ENCODE data around the gene CDK14.

CDK14 gene

DNA sequence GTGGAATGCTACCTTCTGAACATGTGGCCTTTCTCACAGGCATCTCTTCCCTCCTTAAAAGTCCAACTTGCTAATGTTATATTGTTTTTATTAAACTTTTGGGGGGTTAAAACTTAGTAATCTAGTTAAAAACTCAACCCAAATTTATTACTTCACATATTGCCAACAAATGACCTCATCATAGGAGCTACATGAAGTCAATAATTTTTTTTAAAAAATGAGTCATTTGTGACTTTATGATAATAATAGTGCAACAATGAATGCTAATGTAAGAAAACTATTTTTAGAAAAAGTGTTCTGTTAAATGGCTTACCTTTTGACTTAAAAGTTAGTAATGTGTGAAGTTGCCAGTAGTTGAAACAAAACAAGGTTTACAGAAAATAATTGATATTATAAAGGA lies 342.2 kb downstream of the CDK14 start:
- in situ Hi-C loops (cut with HindIII; ENCODE audit: low pct_ligation_motif_present, low pct_unique_long_range_greater_than_20kb, low sequenced_read_pairs) = no loop called here
- no peak for DNase-seq

DNA sequence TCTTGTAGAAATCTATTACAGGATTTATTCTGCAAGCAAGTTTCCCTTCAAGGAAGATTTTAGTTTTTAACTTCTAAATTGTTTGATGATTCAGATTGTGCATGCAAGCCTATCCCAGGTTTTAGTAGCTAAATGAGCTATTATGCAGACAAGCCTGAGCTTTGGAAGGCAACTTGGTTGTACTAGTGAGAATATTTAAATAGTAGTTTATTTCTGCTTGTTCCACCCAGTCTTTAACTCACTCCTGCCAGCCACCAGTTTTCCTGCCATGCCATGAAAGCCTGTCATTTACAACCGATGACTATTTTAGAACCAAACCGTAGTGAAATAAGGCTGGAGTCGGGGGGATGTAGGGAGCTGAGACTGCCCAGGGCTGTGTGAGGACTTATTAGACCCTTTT lies 343.5 kb downstream of the CDK14 start:
- in situ Hi-C loops (cut with HindIII; ENCODE audit: low pct_ligation_motif_present, low pct_unique_long_range_greater_than_20kb, low sequenced_read_pairs) = no loop called here
- no peak for DNase-seq

DNA sequence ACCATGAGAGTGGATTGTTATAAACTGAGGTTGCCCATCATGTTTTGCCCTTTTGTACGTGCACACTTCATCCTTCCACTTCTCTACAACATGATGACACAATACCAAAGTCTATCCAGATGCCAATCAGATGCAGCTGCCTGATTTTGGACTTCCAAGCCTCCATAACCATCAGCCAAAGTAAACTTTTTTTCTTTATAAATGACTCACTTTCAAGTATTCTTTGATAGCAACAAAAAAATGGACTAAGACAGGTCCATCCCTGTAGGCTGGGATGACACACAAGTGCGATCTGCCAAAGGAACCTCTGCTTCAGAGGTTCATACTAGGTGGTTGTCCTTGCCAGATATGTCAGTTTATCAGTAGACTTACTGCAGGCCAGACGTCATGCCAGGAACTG lies 347.9 kb downstream of the CDK14 start:
- in situ Hi-C loops (cut with HindIII; ENCODE audit: low pct_ligation_motif_present, low pct_unique_long_range_greater_than_20kb, low sequenced_read_pairs) = no loop called here
- no peak for DNase-seq

DNA sequence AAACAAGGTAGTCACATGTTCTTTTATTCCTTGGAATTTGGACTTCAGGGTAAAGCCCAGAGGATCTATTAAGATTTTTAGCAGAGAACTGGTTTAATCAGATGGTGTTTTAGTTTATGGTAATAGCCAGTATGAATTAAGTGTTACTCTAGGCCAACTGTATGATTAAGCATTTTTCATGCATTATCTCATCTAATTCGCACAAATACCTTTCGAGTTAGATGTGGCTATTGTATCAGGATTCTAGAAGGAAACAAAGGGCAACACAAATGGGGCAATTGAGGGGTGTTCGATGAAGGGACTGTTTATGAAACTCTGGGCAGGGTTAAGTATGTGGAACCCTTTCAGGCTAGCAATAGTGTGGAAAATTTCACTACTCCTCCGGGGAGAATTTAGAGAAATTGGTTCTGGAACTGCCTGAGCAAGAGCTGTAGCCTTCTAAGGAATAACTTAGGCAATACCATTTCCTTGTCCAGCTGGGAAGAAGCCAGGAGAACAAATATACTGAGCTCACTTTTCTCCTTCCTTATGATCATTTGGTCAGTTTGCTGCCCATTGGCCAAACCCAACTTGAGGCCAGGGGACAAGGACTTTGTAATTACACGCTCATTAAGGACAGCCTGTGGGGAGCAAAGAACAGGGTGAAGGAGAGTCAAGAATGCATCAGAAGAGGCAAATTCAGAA lies 349.1 kb downstream of the CDK14 start:
- DNase-seq = no peak
- in situ Hi-C loops (cut with HindIII; ENCODE audit: low pct_ligation_motif_present, low pct_unique_long_range_greater_than_20kb, low sequenced_read_pairs) = no loop called here

DNA sequence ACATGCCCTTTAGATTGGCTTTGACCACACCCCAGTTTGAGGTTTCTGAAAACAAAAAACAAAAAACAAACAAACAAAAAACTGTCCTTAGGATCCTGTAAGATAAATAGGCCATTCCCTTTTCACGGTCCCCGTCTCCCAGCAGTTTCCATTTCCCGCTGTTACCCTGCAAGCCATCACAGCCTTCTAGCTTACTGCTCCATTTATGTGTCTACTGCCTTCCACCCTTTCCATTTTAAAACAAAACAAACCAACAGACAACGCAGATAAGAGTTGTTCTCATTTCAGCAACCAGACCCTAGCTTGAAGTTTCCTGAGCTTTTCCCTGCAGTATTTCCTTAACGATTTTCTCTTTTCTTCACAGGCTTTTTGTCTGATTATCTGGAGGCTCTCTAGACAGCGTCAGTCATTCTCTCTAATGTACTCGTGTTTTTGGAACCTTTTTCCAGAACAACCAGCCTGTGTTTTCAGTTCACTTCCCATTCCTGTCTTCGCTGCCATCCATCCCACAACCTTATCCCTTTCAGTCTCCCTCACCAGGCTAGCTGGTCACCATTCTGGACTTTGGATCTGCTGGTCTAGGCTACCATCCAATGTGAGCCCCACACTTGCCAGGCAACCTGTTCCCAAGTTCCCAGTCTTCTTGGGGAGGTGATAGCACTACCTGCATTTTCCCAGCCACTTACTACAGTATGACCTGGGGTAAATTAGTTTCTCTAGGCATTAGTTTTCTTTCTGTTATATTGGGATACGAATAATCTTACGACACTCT lies 350.8 kb downstream of the CDK14 start:
- no peak for DNase-seq
- in situ Hi-C loops (cut with HindIII; ENCODE audit: low pct_ligation_motif_present, low pct_unique_long_range_greater_than_20kb, low sequenced_read_pairs) = no loop called here

DNA sequence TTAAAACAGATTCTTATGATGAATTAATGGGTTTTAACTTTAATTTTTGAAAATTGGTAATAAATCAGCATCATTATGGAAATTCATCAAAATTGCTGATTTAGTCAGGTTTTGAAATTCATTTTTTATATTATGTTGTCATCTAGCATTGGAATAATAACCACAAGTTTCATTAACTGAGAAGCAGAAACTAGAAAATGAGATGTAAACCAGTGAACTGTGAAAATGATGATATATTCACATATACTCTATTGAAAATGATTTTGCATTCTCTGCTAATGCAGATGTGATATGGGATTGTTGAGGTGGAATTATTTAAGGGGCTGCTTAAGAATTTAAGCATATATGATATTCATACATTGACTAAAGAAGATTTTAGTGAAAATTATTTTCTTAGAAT lies 352.0 kb downstream of the CDK14 start:
- DNase-seq = no peak
- in situ Hi-C loops (cut with HindIII; ENCODE audit: low pct_ligation_motif_present, low pct_unique_long_range_greater_than_20kb, low sequenced_read_pairs) = no loop called here

DNA sequence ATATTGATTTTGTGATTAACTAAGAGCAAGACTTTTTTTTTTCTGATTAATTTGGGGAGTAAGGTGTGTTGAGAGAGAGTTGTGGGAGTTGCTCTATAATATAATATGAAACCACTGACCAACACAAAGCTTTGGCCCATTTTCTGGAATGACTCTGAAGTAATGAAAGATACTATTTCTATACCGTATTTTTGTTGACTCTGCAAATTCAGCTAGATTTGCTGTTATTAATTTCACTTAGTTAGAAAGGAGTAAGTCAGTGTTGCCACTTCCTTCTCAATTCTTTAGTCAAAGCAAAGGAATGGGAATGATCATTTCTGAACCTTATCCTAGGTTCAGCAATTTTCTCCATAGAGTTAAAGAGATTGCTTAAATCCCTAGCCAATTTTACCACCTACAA lies 355.1 kb downstream of the CDK14 start:
- in situ Hi-C loops (cut with HindIII; ENCODE audit: low pct_ligation_motif_present, low pct_unique_long_range_greater_than_20kb, low sequenced_read_pairs) = no loop called here
- DNase-seq = no peak

DNA sequence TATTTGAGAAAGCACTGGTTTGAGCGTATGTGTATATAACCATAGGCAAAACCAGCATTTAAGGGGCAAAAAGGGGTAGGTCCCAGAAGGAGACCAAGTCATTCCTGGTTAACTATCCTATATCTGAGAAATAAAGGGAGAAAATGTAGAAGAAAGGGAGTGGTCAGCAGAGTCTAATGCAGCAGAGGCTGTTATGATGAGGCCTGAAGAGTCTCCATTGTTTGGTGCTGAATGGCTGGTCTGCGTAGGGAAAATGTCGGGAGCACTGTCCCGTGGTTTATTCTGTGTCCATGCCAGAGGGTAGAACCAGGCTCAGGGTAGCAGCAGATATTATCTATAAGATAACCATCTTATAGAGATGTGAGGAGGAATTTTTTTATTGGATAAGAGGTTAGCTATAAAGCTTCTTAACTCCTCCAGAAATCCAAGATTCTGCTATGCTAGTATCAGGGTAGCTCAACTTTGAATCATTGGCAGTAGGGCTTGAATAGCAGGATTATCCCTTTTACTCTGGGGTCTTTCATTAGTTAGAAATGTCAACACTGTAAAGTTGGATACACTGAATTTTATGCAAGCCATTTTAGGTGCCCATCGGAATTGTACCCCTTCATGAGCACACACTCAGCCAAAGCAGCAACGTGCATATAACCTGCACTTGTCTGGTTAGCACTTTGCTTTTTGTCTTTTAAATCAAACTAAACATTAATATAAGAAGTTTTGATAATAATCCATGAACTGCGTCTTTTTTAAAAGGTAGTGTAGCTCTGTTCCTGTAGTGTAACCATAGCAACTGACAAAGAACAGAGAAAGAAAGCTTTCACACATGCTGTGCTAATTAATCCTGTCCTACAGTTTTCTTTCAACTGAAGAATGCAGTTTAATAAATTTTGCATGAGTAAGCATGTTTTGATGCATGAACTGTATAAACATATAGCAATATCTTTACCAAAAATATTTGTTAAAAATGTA lies 356.1 kb downstream of the CDK14 start:
- no peak for DNase-seq
- in situ Hi-C loops (cut with HindIII; ENCODE audit: low pct_ligation_motif_present, low pct_unique_long_range_greater_than_20kb, low sequenced_read_pairs) = no loop called here

DNA sequence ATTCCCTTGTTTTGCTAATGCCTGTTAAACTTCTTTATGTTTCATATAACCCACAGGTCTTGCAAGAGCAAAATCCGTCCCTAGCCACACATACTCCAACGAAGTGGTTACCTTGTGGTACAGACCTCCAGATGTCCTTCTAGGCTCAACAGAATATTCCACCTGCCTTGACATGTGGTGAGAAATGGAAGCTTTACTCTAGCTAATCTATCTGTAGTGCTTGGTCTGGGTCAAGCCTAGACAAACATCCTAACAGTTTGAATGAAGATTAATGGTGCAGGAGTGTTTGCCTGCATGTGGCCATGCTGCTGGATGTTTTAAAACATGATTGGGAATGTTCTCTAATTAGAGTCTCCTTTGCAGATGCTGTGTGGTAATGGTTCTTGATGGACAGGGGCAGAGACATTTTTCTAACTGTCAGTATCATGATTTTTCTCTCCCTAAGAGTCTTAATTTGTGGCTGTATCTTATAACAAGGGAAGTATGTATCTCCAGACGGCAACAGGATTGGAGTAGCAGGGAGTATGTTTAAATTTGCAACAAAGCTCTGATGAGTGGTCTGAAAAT lies 359.6 kb downstream of the CDK14 start:
- in situ Hi-C loops (cut with HindIII; ENCODE audit: low pct_ligation_motif_present, low pct_unique_long_range_greater_than_20kb, low sequenced_read_pairs) = no loop called here

DNA sequence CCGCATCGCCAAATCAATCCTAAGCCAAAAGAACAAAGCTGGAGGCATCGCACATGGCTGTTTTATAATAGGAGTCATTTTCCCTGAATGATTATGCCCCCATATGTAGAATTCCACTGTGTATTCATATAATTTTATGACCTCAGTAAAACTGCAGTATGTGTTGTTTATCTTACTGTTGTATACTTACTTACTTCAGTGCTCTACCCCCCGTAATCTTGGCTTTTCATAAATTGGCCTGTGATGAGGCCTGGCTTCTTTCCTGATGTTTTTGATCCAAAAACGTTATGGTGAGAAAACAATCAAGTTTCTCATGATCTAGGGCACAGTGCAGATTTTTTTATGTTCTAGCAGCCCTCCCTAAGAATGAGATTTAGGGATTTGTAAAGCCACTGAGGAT lies 361.8 kb downstream of the CDK14 start:
- DNase-seq = no peak
- in situ Hi-C loops (cut with HindIII; ENCODE audit: low pct_ligation_motif_present, low pct_unique_long_range_greater_than_20kb, low sequenced_read_pairs) = no loop called here

More for the DNA sequence above, 359.6 kb downstream of the CDK14 start:
- no peak for DNase-seq

DNA sequence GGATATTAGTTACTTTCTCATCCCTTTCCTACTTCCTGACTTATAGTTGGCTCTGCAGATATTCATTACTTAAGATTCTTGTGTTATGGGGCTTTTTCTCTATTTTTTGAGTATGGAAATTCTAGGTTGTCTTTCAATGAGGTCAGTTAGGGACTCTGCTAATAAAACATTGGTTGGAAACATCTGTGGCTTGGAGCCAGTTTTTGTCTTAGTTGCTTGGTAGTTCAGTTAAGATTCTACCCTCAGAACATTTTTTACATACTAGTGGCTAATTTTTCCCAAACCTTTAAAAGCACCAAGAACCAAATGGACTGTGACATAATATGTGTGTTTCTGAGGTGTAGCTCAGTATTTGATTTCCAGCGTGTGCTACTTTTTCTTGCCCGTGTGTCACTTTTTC lies 362.5 kb downstream of the CDK14 start:
- DNase-seq = no peak
- in situ Hi-C loops (cut with HindIII; ENCODE audit: low pct_ligation_motif_present, low pct_unique_long_range_greater_than_20kb, low sequenced_read_pairs) = no loop called here

DNA sequence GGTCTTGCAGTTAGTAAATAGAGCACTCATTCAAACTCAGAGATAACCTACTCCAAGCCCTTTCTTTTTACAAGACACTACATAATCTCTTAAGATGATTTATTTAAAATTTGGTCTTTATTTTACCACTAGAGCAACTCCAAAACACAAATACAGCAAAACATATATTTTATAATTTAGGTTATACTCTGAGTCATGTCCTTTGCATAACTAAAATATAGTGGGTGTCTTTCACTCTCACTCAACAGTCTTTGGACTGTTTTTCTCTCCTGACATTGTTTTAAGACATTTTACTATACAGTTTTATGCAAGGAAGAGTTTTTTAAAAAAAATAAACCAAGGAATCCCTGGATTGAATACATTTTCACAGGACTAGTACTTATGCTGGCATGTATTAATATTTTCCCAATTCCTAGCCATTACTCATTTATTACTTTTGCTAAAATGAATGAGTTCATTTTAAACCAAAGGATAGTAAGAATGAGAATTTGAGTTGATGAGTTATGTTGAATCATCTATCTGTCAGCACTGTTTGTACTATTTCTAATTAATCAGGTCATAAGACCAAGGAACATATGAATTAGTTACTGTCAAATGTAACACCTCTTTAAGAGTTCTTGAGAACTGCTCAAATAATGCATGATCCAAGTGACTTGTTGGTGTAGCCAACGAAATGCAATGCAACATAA lies 365.1 kb downstream of the CDK14 start:
- in situ Hi-C loops (cut with HindIII; ENCODE audit: low pct_ligation_motif_present, low pct_unique_long_range_greater_than_20kb, low sequenced_read_pairs) = no loop called here
- DNase-seq = no peak

DNA sequence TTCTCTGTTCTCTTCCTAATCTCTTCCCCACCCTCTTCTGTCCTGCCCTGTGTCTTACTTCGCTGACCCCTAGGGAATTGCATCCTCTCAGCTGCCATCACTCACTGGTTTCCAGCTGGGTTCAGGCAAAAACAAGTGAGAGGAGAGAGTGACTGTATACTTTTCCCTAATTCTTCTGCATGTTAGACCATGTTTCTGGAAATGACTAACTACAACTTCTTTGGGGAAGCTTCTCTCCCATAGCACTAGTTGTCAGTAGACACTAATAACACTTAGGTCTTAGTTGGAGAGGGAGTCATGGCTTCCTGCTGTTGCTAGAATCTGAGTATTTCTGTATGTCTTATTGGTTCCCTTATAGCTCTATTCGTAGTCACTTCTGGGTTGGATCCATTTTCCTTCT lies 369.1 kb downstream of the CDK14 start:
- in situ Hi-C loops (cut with HindIII; ENCODE audit: low pct_ligation_motif_present, low pct_unique_long_range_greater_than_20kb, low sequenced_read_pairs) = no loop called here
- no peak for DNase-seq

DNA sequence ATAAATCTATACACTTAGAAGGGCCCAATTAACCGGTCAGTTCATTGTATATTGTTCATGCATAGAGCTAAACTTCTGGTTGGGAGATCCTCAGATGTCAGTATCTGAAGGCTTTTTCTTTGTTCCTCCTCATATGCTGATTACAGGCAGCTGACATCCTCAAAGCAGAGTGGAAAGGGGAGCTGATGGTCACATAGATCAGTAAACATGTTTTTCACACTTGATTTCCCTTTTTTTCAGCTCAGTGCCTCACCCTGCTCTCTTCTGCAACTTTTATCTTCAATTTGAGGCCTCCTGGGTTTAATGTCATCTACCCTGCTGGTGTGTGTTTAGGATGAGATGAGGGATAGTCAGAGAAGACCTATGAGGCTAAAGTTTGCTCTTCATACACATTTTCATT lies 370.2 kb downstream of the CDK14 start:
- in situ Hi-C loops (cut with HindIII; ENCODE audit: low pct_ligation_motif_present, low pct_unique_long_range_greater_than_20kb, low sequenced_read_pairs) = no loop called here

DNA sequence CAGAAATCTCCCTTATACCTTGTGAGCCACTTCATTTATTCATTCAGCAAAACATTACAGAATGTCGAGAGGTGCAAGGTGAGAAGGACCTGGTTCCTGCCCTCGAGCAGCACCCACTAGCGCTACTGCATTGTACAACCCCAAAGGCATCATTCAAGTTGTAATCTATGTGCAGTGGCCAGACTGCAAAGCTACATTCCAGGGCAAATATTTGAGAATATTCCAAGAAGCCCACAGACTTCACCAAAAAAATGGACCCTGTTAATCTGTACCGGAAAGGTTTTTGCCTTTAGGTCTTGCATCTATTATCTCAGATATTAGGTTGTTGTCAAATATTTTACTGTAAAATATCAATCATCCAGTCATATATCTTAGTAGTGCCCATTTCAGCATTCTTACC lies 372.8 kb downstream of the CDK14 start:
- in situ Hi-C loops (cut with HindIII; ENCODE audit: low pct_ligation_motif_present, low pct_unique_long_range_greater_than_20kb, low sequenced_read_pairs) = no loop called here
- DNase-seq = no peak

More for the DNA sequence above, 370.2 kb downstream of the CDK14 start:
- DNase-seq = no peak

DNA sequence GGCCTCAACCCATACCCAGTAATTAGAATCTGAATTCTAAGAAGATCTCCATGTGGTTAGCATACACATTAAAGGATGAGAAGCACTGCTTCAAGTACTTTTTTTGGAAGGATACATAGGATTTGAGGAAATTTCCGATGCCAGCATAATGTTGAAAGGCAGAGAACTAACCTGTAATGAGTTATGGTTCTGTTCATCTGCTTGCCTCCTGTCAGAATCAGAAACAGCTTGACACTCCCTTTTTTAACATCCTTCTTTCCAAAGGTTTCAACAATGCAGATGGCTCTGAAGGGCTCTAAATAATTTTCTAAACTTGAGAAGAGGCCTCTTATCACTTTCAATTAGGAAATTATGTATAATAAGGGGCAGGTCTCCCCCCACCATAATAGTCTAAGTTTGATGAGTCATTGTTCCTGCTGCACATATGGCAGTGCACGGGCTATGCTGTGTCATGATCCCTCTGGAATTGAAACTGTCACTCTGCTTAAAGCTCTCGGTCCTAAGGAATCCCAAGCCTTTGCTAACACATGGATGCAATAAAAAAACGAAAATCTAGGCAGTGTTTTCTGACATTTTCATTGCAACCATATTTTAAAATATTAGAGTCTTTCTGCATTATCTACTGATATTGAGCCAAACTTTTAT lies 376.9 kb downstream of the CDK14 start:
- DNase-seq = no peak
- in situ Hi-C loops (cut with HindIII; ENCODE audit: low pct_ligation_motif_present, low pct_unique_long_range_greater_than_20kb, low sequenced_read_pairs) = no loop called here

DNA sequence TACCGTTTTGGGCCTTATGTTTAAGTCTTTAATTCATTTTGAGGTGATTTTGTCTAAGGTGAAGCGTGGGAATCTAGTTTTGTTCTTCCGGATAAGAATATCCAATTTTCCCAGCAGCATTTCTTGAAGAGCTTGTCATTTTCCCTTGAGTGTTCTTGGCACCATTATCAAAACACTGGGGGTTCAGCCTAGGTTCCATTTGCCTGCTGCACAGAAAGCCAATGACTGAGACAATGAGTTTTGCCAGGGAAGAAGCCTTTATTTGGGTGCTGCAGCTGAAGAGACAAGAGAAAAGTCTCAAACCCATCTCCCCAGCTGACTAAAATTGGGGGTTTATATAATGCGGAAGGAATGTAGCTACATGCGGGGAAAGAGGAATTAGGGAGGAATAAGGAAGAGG lies 380.9 kb downstream of the CDK14 start:
- in situ Hi-C loops (cut with HindIII; ENCODE audit: low pct_ligation_motif_present, low pct_unique_long_range_greater_than_20kb, low sequenced_read_pairs) = no loop called here
- DNase-seq = no peak

DNA sequence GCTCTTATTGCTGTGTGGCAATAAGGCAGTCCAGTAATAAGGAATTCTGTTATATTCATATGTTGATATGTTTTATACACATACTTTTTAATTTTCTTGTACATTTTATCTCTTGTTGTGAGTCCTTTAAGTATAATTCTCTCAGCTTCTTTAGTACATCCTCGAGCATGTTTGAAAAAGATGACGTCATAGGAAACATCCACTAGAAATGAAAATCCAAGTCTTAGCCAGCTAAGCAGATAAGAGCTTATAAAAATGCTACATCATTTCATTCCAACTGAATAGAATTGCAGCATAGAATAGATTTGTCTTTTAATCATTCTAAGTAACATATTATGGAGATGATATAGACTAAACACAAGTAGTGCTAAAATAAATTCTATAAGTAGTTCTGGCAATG lies 384.4 kb downstream of the CDK14 start:
- in situ Hi-C loops (cut with HindIII; ENCODE audit: low pct_ligation_motif_present, low pct_unique_long_range_greater_than_20kb, low sequenced_read_pairs) = no loop called here
- DNase-seq = no peak

Data from ACHN (cell line).